ENCODE results near the gene STX16.

DNA sequence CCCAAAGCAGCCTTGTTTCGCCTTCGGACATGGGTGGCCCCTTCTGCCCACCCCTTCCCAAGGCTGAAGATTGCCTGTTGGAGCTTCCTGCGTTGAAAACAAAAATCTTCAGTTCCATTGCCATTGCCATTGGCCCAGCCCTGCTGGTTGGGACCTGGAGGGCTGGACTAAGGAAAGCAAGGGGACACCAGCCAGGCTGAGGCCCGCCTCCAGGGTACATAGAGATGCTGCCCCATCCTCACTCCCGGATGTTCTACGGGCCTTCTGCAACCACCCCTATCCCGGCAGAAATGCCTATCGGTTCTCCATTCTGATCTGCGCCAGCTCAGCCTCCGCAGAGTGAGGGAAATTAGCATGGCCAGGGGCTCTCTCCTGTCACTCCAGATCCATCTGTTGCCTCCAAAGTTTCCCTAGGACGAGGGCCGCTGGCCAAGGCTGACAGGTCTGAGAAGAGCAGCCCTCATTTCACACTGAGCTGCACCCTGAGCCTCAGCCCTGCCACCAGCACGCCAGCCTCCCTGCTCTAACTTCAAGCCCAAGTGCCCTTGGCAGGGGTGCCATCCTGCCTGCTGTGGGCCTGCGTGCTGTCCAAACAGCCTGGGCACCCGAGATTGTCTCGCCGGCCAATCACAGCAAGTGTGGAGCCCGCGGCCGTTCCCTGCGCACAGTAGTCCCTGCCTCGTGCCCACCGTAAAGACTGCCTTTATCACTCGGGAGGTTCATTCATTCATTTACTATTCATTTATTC lies 13.4 kb upstream of the STX16 start:
- TF ChIP-seq, protein P1, sequence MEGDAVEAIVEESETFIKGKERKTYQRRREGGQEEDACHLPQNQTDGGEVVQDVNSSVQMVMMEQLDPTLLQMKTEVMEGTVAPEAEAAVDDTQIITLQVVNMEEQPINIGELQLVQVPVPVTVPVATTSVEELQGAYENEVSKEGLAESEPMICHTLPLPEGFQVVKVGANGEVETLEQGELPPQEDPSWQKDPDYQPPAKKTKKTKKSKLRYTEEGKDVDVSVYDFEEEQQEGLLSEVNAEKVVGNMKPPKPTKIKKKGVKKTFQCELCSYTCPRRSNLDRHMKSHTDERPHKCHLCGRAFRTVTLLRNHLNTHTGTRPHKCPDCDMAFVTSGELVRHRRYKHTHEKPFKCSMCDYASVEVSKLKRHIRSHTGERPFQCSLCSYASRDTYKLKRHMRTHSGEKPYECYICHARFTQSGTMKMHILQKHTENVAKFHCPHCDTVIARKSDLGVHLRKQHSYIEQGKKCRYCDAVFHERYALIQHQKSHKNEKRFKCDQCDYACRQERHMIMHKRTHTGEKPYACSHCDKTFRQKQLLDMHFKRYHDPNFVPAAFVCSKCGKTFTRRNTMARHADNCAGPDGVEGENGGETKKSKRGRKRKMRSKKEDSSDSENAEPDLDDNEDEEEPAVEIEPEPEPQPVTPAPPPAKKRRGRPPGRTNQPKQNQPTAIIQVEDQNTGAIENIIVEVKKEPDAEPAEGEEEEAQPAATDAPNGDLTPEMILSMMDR (IDR thresholded peaks at IDR 0.05 in 4 of 5, conservative IDR thresholded peaks at IDR 0.05 in 1 of 5), result no peak
- no peak for TF ChIP-seq POLR2A (IDR thresholded peaks at IDR 0.05)
